ENCODE results near the gene SARM1. TPM values are rescaled to one million over a fixed set of nuclear protein-coding genes. Genes with fewer than 3 reads are reported as not detected.

The SARM1 gene
- total RNA-seq, 1 experiment from 2014 or later = 7.3 TPM

DNA sequence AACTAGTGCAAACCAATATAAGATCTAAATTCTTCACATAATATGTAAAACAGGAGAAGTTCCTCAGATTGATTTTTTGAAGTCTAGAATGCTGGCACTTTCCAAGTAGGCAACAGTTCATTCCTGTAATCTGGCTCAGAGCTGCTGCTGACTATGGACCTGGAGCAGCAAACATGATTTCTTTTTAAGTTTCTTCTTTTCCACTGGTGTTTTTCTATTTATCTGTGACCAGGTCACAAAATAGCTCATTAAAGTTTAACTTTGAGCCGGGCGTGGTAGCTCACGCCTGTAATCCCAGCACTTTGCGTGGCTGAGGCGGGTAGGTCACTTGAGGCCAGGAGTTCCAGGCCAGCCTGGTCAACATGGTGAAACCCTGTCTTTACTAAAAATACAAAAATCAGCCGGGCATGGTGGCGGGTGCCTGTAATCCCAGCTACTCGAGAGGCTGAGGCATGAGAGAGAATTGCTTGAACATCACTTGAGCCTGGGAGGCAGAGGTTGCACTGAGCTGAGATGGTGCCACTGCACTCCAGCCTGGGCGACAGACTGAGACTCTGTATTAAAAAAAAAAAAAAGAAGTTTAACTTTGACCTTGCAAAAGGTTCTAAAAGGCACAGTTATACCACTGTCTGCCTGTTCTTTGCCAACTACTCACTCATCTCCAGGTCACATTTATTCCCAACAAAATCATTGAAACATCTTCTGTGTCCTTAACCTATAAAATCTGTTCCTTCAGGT is 72.6 kb downstream of the SARM1 start:
- no peaks in the 10 kb centered on the region for H3K9me2 ChIP-seq (ENCODE audit: insufficient read depth)
- no peak overlapping the region for H3K4me3 ChIP-seq
- H4K20me1 ChIP-seq (ENCODE audit: insufficient read depth) = no peaks in the 10 kb centered on the region
- H3K27me3 ChIP-seq (ENCODE audit: insufficient read depth, low read depth) = no peaks in the 10 kb centered on the region
- no peak for DNase-seq
- H3K9me3 ChIP-seq (ENCODE audit: insufficient read depth, low read depth) = no peaks in the 10 kb centered on the region
- no peak overlapping the region for H3K27ac ChIP-seq
- H3K4me2 ChIP-seq = no peak overlapping the region
- peaks cover 5% of the 10 kb centered on the region; the same call in 1 of the 2 replicates for H3K4me1 ChIP-seq (replicated peaks; ENCODE audit: insufficient read depth)
- ChIA-PET POLR2A (ENCODE audit: unreplicated experiment) (interaction anchor here (0.5 kb wide), 1 partner anchor 386 kb away, joined by 3 read pairs; no protein-coding TSS in a partner anchor), CTCF (no interaction called here)
- no TSS peak for BruUV-seq (replicated peaks)
- H3K79me2 ChIP-seq (ENCODE audit: low read depth) = no peaks in the 10 kb centered on the region
- no peaks in the 10 kb centered on the region for H3F3A ChIP-seq (ENCODE audit: insufficient read depth, low read depth)
- no peaks in the 10 kb centered on the region for H3K36me3 ChIP-seq (ENCODE audit: low read depth)
- TF ChIP-seq, protein P1, sequence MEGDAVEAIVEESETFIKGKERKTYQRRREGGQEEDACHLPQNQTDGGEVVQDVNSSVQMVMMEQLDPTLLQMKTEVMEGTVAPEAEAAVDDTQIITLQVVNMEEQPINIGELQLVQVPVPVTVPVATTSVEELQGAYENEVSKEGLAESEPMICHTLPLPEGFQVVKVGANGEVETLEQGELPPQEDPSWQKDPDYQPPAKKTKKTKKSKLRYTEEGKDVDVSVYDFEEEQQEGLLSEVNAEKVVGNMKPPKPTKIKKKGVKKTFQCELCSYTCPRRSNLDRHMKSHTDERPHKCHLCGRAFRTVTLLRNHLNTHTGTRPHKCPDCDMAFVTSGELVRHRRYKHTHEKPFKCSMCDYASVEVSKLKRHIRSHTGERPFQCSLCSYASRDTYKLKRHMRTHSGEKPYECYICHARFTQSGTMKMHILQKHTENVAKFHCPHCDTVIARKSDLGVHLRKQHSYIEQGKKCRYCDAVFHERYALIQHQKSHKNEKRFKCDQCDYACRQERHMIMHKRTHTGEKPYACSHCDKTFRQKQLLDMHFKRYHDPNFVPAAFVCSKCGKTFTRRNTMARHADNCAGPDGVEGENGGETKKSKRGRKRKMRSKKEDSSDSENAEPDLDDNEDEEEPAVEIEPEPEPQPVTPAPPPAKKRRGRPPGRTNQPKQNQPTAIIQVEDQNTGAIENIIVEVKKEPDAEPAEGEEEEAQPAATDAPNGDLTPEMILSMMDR (conservative IDR thresholded peaks at IDR 0.05) = no peak
- H2AFZ ChIP-seq = no peak overlapping the region
- intact Hi-C loops (cut with micrococcal nuclease; ENCODE audit: unreplicated experiment) = no loop called here

DNA sequence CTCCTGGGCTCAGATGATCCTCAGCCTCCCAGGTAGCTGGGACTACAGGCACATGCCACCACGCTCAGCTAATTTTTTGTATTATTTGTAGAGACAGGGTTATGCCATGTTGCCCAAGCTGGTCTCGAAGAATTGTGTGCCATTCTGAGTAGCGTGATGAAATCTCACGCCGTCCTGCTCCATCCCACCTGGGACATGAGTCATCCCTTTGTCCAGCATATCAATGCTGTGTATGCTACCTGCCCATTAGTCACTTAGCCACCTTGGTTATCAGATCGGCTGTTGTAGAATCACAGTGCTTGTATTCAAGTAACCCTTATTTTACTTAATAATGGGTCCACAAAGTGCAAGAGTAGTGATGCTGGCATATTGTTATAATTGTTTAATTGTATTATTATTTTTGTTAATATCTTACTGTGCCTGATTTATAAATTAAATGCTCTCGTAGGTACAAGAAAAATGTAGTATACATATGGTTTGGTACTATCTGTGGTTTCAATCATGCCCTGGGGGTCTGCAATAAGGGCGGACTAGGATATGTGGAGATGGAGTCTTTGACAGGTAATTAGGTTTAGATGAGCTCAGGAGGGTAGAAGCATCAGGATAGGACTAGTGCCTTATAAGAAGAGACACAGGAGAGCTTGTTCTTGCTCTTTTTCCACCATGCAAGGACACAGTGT is 75.4 kb downstream of the SARM1 start:
- no peaks in the 10 kb centered on the region for H3K9me2 ChIP-seq (ENCODE audit: insufficient read depth)
- BruUV-seq (replicated peaks) = no TSS peak
- CTCF ChIA-PET = no interaction called here

DNA sequence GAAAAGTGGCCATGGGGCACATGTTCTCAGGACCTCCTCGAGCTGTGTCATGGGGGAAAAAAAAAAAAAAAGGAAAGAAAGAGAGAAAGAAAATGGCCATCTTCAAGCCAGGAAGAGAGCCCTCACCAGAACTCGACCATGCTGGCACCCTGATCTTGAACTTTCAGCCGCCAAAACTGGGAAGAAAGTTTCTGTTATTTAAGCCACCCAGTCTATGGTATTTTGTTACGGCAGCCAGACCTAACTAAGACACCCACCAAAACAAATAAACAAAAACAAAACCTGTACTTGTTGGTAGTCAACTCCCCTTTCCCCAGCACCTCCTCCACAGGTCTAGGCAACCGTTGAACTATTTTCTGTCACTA is 75.9 kb downstream of the SARM1 start:
- H3K36me3 ChIP-seq (ENCODE audit: low read depth) = no peaks in the 10 kb centered on the region
- ChIA-PET POLR2A (ENCODE audit: unreplicated experiment) (no interaction called here), CTCF (no interaction called here)
- BruUV-seq (replicated peaks) = no TSS peak
- H3K4me3 ChIP-seq = no peak overlapping the region
- H3K9me2 ChIP-seq (ENCODE audit: insufficient read depth) = no peaks in the 10 kb centered on the region
- DNase-seq = no peak
- H3K4me2 ChIP-seq = peak overlapping the region; percentile 72
- intact Hi-C loops (cut with micrococcal nuclease; ENCODE audit: unreplicated experiment) = no loop called here
- H3K4me1 ChIP-seq (replicated peaks; ENCODE audit: insufficient read depth) = peaks cover 5% of the 10 kb centered on the region; the same call in 1 of the 2 replicates
- no peaks in the 10 kb centered on the region for H3K27me3 ChIP-seq (ENCODE audit: insufficient read depth, low read depth)
- H3F3A ChIP-seq (ENCODE audit: insufficient read depth, low read depth) = no peaks in the 10 kb centered on the region
- H3K9me3 ChIP-seq (ENCODE audit: insufficient read depth, low read depth) = no peaks in the 10 kb centered on the region
- no peak for TF ChIP-seq EZH2 (IDR thresholded peaks at IDR 0.05; ENCODE audit: low read depth)
- TF ChIP-seq, protein P1 (conservative IDR thresholded peaks at IDR 0.05) = no peak
- no peaks in the 10 kb centered on the region for H3K79me2 ChIP-seq (ENCODE audit: low read depth)
- H4K20me1 ChIP-seq (ENCODE audit: insufficient read depth) = no peaks in the 10 kb centered on the region
- H3K27ac ChIP-seq = no peak overlapping the region
- H2AFZ ChIP-seq = no peak overlapping the region

More for the DNA sequence above, 75.4 kb downstream of the SARM1 start:
- Histone ChIP-seq H3K27me3 (ENCODE audit: insufficient read depth, low read depth) (no peaks in the 10 kb centered on the region), H3F3A (ENCODE audit: insufficient read depth, low read depth) (no peaks in the 10 kb centered on the region), H4K20me1 (ENCODE audit: insufficient read depth) (no peaks in the 10 kb centered on the region), H2AFZ (peak overlapping the region; percentile 84), H3K4me3 (no peak overlapping the region), H3K4me2 (peak overlapping the region; percentile 72), H3K27ac (no peak overlapping the region), H3K36me3 (ENCODE audit: low read depth) (no peaks in the 10 kb centered on the region), H3K4me1 (replicated peaks; ENCODE audit: insufficient read depth) (peaks cover 5% of the 10 kb centered on the region; the same call in 1 of the 2 replicates), H3K79me2 (ENCODE audit: low read depth) (no peaks in the 10 kb centered on the region), H3K9me3 (ENCODE audit: insufficient read depth, low read depth) (no peaks in the 10 kb centered on the region)
- TF ChIP-seq, protein P1 (conservative IDR thresholded peaks at IDR 0.05) = no peak
- TF ChIP-seq EZH2 (IDR thresholded peaks at IDR 0.05; ENCODE audit: low read depth) = no peak
- peak; percentile 54 to 88 for DNase-seq
- POLR2A ChIA-PET (ENCODE audit: unreplicated experiment) = no interaction called here
- intact Hi-C loops (cut with micrococcal nuclease; ENCODE audit: unreplicated experiment) = no loop called here

Measured in PC-9 (cell line).